Mammary epithelial cell (primary cell): ENCODE results near the gene OR1J1.

Experiments
- EZH2 ChIP-seq: IDR thresholded peaks from 2 replicates; pipeline ENCODE4 v1.6.1; 2012; ENCODE audit warnings: low read length, inconsistent platforms, borderline replicate concordance
- TF ChIP-seq, protein P1 (sequence below), 2 donors: IDR thresholded peaks in 1 of 2; conservative IDR thresholded peaks in 1 of 2; 2 replicates each; pipeline ENCODE4 v1.5.1; 2011 to 2012; ENCODE audit warnings: inconsistent platforms in 2 of 2, low read length in 2 of 2, mild to moderate bottlenecking in 2 of 2, control low read depth in 1 of 2, low read depth in 1 of 2; ENCODE audit not compliant: insufficient read depth in 1 of 2; ENCODE audit errors: extremely low read depth in 1 of 2

DNA sequence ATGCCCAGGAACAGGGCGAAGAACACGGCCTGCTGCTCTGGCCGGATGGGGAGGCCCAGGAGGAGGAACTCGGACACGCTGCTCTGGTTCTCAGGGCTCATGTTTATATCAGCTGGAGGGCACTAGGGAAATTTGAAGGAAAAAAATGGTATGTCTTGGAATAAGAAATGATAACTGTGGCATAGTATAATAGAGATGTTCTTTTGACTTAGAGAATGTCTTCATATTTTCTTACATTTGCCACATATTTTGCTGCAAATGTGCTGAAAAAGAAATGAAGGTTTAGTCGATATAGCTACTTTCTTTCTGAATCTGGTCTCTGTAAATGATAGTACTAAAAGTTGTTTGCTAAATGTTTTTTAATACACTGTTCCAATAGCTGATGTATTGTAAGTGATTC is at the start of gene OR1J1:
- TF ChIP-seq EZH2, result no peak
- TF ChIP-seq, protein P1, sequence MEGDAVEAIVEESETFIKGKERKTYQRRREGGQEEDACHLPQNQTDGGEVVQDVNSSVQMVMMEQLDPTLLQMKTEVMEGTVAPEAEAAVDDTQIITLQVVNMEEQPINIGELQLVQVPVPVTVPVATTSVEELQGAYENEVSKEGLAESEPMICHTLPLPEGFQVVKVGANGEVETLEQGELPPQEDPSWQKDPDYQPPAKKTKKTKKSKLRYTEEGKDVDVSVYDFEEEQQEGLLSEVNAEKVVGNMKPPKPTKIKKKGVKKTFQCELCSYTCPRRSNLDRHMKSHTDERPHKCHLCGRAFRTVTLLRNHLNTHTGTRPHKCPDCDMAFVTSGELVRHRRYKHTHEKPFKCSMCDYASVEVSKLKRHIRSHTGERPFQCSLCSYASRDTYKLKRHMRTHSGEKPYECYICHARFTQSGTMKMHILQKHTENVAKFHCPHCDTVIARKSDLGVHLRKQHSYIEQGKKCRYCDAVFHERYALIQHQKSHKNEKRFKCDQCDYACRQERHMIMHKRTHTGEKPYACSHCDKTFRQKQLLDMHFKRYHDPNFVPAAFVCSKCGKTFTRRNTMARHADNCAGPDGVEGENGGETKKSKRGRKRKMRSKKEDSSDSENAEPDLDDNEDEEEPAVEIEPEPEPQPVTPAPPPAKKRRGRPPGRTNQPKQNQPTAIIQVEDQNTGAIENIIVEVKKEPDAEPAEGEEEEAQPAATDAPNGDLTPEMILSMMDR (conservative IDR thresholded peaks at IDR 0.05 in 1 of 2, IDR thresholded peaks at IDR 0.05 in 1 of 2; ENCODE audit: extremely low read depth in 1 of 2, insufficient read depth in 1 of 2, low read depth in 1 of 2, low read length in 2 of 2), result no peak
